Measurements from ENCODE around the gene AGAP9. TPM values are rescaled to one million over a fixed set of nuclear protein-coding genes. Genes with fewer than 3 reads are reported as not detected.
"Not testable (repeated sequence)": the region's sequence is repeated elsewhere in the genome, so short reads cannot be mapped to it uniquely, and the experiment has no call there.

Gene AGAP9
- total and polyA plus RNA-seq, 12 donors: 0.24 to 35.6 (median 6.4) TPM

- no peaks in the 10 kb centered on the region for H3K4me1 ChIP-seq (replicated peaks in 1 of 2)
- no peaks in the 10 kb centered on the region for H3K9me3 ChIP-seq (replicated peaks in 1 of 3)
- intact Hi-C loops (cut with DNase I): loop anchor here in 1 of 2 donors (10.0 kb wide), 1 partner anchor 92 kb away; no protein-coding TSS in a partner anchor
- WGBS, 4 donors: 80 to 94% (median 81%) methylated on average over 5 to 6 of the region's 6 CpGs
- peak in 1 of 7 donors; percentile 5 for DNase-seq
- H3K36me3 ChIP-seq (replicated peaks in 1 of 2): no peaks in the 10 kb centered on the region
- no peak overlapping the region for H3K4me3 ChIP-seq
- no peak for TF ChIP-seq POLR2A (IDR thresholded peaks at IDR 0.05)
- TF ChIP-seq CTCF (IDR thresholded peaks at IDR 0.05): no peak
- no peaks in the 10 kb centered on the region for H3K27me3 ChIP-seq
- no peak overlapping the region for H3K27ac ChIP-seq
These were observed 66.5 kb downstream of the AGAP9 start for GRCh38 chr10:47456794-47457527.

- no peaks in the 10 kb centered on the region for H3K36me3 ChIP-seq (replicated peaks in 1 of 2)
- TF ChIP-seq CTCF (IDR thresholded peaks at IDR 0.05): no peak
- H3K4me1 ChIP-seq (replicated peaks in 1 of 2): no peaks in the 10 kb centered on the region
- WGBS, 4 donors: 70 to 83% (median 74%) methylated on average over 7 to 8 of the region's 8 CpGs
- H3K27ac ChIP-seq: no peak overlapping the region
- no peak overlapping the region for H3K4me3 ChIP-seq
- intact Hi-C loops (cut with DNase I): loop anchor here in 1 of 2 donors (10.0 kb wide), 1 partner anchor 91 kb away; no protein-coding TSS in a partner anchor
- H3K9me3 ChIP-seq (replicated peaks in 1 of 3): no peaks in the 10 kb centered on the region
- peak in 1 of 7 donors; percentile 3 for DNase-seq
- no peaks in the 10 kb centered on the region for H3K27me3 ChIP-seq
These were observed 67.2 kb downstream of the AGAP9 start for GRCh38 chr10:47456079-47456785.

GRCh38 chr10:47455350-47456078, 67.9 kb downstream of the AGAP9 start:
- not testable (repeated sequence) for H3K27ac ChIP-seq; H3K9me3 ChIP-seq (replicated peaks in 1 of 3); H3K4me3 ChIP-seq; H3K36me3 ChIP-seq (replicated peaks in 1 of 2); H3K4me1 ChIP-seq (replicated peaks in 1 of 2); H3K27me3 ChIP-seq
- WGBS, 4 donors: 70 to 84% (median 79%) methylated on average over 8 to 9 of the region's 9 CpGs
- peak in 1 of 7 donors; percentile 1 for DNase-seq
- intact Hi-C loops (cut with DNase I): loop anchor here in 1 of 2 donors (10.0 kb wide), 1 partner anchor 91 kb away; no protein-coding TSS in a partner anchor

- H3K9me3 ChIP-seq (replicated peaks in 1 of 3): no peaks in the 10 kb centered on the region
- intact Hi-C loops (cut with DNase I): loop anchor here in 1 of 2 donors (10.0 kb wide), 1 partner anchor 90 kb away; no protein-coding TSS in a partner anchor
- DNase-seq: no peak
- 84 to 95% (median 88%) methylated on average over 3 of the region's 3 CpGs for WGBS, 4 donors
- H3K27me3 ChIP-seq: no peaks in the 10 kb centered on the region
- no peak overlapping the region for H3K27ac ChIP-seq
- H3K36me3 ChIP-seq (replicated peaks in 1 of 2): no peaks in the 10 kb centered on the region
- TF ChIP-seq CTCF (IDR thresholded peaks at IDR 0.05): no peak
- no peak for TF ChIP-seq POLR2A (IDR thresholded peaks at IDR 0.05)
- no peak overlapping the region for H3K4me3 ChIP-seq
- no peaks in the 10 kb centered on the region for H3K4me1 ChIP-seq (replicated peaks in 1 of 2)
These were observed 68.7 kb downstream of the AGAP9 start for GRCh38 chr10:47454780-47455058.
